NOMO-1 (cell line): ENCODE data around the gene TSPO.
A peak's percentile ranks its signal among the peaks of the same experiment; 100 is the strongest.
"Not testable (repeated sequence)": the region's sequence is repeated elsewhere in the genome, so short reads cannot be mapped to it uniquely, and the experiment has no call there.

ENCODE experiments used
- DNase-seq, 2 experiments: peaks; one replicate each; lab custom pipeline; 2025; ENCODE audit not compliant: unreplicated experiment in 2 of 2; lab: John Stamatoyannopoulos, UW

Gene TSPO

GRCh38 chr22:43129426-43130425, 21.6 kb upstream of the TSPO start:
- DNase-seq = peak; percentile 49 to 64

- no peak for DNase-seq
Observed at GRCh38 chr22:43131773-43132501, 19.4 kb upstream of the TSPO start.

- DNase-seq = no peak
Observed at GRCh38 chr22:43133401-43133800, 18.0 kb upstream of the TSPO start.

GRCh38 chr22:43134553-43134952, 16.8 kb upstream of the TSPO start:
- DNase-seq = no peak

- no peak for DNase-seq
Observed at GRCh38 chr22:43135565-43135964, 15.8 kb upstream of the TSPO start.

GRCh38 chr22:43136255-43136654, 15.1 kb upstream of the TSPO start:
- peak; percentile 28 to 40 for DNase-seq

- no peak for DNase-seq
Observed at GRCh38 chr22:43136801-43137200, 14.6 kb upstream of the TSPO start.

GRCh38 chr22:43142880-43143562, 8.3 kb upstream of the TSPO start, which contains the start of gene MCAT:
MCAT (minus strand) TSS chr22:43143398; CDS start chr22:43143348, 50 bp downstream.
- peak; percentile 66 to 83 for DNase-seq

- no peak for DNase-seq
Observed at GRCh38 chr22:43144949-43145348, 6.4 kb upstream of the TSPO start.

GRCh38 chr22:43145371-43145770, 6.0 kb upstream of the TSPO start:
- DNase-seq = not testable (repeated sequence)

- DNase-seq = peak; percentile 18
Observed at GRCh38 chr22:43146332-43146731, 5.0 kb upstream of the TSPO start.

GRCh38 chr22:43147821-43148220, 3.5 kb upstream of the TSPO start:
- DNase-seq = peak; percentile 50 to 62

- peak; percentile 49 to 69 for DNase-seq
Observed at GRCh38 chr22:43148581-43148980, 2.8 kb upstream of the TSPO start.

GRCh38 chr22:43150731-43151206, 590 bp upstream of the TSPO start:
- no peak for DNase-seq

- DNase-seq = no peak
Observed at GRCh38 chr22:43152003-43152356, 621 bp downstream of the TSPO start.

GRCh38 chr22:43152357-43153071, 1.2 kb downstream of the TSPO start:
- peak; percentile 18 to 26 for DNase-seq

- DNase-seq = peak; percentile 4 to 11
Observed at GRCh38 chr22:43153899-43154298, 2.5 kb downstream of the TSPO start.

GRCh38 chr22:43154887-43155536, 3.7 kb downstream of the TSPO start:
- DNase-seq = peak; percentile 38 to 58

GRCh38 chr22:43155789-43156188, 4.4 kb downstream of the TSPO start:
- DNase-seq = no peak

- DNase-seq = no peak
Observed at GRCh38 chr22:43156413-43156812, 5.1 kb downstream of the TSPO start.
